Measurements from ENCODE around the gene PACS2.
"Not testable (repeated sequence)": the region's sequence is repeated elsewhere in the genome, so short reads cannot be mapped to it uniquely, and the experiment has no call there.

The PACS2 gene

DNA sequence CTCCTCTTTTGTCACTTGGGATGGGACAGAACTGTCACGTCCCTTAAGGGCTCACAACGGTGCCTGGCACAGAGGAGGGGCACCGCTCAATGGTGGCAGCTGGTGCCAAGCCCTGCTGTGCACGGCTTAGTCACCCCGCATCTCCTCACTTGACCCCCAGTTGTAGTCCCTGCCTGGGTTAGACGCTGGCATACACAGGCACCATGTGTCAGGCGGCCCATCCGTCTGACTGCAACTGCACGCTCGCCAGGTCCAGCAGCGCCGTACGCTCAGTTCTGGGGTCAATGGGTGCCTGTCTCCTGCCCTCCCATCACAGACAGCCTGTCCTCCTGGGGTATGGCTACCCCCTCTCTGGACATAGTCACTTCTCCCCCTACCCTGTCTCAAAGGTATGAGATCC lies 1.6 kb upstream of the PACS2 start:
- FAIRE-seq (no peak), DNase-seq (ENCODE audit: extremely low spot score, insufficient read length, low read depth) (no peak)

DNA sequence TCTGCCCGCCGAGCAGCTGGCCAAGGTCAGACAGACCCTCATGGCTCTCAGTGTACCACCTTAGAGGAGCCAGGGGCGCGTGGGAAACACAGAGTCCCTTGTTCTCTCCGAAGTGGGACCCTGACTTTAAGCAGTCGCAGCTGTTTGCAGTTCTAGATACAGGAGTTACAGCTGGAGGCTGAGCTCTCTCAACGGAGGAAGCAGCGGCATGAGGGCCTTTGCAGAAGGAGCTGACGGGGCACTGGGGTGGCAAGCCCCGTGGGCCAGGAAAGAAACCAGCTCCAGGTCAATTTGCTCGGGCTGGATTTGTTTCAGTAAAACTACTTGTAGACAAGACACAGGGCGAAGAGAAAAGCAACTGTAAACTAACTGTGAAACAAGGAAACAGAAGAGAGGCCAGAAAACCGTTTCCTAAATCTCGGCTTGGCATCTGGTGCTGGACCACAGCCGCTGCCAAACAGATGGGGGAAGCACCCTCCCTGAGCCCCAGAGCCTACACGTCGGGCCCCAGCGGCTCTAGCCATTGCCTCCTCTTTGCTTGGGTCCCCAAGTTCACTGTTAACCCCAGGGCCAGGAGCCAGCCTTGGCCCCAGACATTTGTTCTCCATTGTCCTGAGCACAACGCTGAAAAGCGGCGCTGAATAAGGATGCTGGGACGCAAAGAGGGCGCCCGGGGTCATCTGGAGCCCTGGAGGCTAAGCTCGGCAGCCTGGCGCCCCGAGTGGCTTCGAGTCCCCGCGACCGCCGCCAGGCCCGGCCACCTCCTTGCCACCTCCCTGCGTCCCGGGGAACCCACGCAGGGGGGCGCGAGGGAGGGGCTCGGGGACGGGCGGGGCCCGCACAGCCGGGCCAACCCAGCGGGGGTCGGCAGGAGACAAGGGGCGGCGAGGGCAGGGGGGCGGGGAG lies 914 bp upstream of the PACS2 start:
- DNase-seq (ENCODE audit: extremely low spot score, insufficient read length, low read depth), result no peak
- FAIRE-seq, result no peak

DNA sequence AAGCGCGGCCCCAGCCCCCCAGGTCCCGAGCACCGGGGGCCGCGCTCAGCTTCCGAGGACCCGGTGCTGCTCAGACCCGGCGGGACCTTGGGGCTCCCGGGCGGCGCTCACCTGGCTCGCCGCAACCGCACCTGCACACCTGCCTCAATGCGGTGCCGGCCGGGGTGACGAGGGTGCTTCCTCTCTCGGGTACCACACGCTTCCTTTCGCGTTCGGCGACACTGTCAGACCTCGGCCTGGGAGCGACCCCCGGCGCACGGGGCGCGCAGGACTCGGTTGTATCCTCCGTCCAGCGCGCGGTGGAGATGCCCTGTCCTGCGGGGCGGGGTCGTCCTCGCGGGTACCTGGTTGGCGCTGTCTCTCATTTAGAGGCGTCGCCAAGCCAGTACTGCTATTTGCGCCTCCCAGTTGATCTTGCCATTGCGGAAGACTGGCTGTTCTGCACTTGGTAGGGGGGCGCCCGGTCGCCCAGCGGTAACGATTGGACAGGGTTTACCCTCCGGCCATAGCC lies 718 bp downstream of the PACS2 start:
- no peak for DNase-seq (ENCODE audit: extremely low spot score, insufficient read length, low read depth)
- FAIRE-seq, result no peak

- DNase-seq (ENCODE audit: extremely low spot score, insufficient read length, low read depth) (no peak), FAIRE-seq (no peak)
Measured at GRCh38 chr14:105315941-105316576, 1.5 kb downstream of the PACS2 start.

DNA sequence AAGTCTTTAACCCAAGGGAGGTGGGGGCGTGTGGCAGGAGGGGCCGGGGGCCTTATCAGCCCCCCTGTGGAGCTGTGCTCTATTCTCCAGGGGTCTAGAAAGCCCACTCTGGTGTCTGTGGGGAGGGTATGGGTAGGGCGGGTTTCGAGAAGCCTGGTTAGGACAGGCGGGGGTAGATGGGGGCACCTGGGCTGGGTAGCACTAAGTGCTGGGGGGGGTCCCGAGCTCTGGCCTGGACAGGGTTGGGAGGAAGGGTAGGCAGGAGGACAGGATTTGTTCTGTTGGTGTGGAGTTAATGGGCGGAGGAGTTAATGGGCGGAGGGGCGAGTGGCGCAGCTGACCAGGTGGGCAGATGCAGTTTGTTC lies 2.0 kb downstream of the PACS2 start:
- FAIRE-seq (no peak), DNase-seq (ENCODE audit: extremely low spot score, insufficient read length, low read depth) (no peak)

DNA sequence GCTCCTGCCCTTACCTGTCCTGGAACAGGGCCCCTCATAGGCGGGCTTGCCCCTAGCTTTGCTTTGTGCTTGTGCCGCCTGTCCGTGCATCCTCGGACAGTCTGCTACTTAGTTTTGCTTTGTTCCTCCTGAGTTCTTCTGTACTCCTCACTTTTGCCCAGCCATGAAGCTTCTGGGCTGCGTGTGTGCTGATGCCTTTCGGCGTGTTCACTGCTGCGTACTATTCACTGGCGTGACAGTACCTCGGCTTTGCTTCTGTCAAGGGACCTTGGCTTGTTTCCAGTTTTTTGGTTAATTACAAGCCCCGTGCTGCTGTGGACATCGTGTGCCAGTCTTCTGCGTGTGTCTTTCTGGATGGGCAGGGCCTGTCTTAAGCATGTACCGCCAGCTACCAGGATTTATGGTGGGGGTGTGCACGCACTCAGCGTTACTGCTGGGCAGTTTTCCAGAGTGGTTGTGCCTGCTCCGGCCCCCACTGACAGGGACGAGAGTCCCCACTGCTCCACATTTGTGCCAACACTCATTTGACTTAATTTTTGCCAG lies 2.5 kb downstream of the PACS2 start:
- DNase-seq (ENCODE audit: extremely low spot score, insufficient read length, low read depth) (no peak), FAIRE-seq (no peak)

- DNase-seq (ENCODE audit: extremely low spot score, insufficient read length, low read depth) (no peak), FAIRE-seq (no peak)
Measured at GRCh38 chr14:105317546-105317945, 3.0 kb downstream of the PACS2 start.

DNA sequence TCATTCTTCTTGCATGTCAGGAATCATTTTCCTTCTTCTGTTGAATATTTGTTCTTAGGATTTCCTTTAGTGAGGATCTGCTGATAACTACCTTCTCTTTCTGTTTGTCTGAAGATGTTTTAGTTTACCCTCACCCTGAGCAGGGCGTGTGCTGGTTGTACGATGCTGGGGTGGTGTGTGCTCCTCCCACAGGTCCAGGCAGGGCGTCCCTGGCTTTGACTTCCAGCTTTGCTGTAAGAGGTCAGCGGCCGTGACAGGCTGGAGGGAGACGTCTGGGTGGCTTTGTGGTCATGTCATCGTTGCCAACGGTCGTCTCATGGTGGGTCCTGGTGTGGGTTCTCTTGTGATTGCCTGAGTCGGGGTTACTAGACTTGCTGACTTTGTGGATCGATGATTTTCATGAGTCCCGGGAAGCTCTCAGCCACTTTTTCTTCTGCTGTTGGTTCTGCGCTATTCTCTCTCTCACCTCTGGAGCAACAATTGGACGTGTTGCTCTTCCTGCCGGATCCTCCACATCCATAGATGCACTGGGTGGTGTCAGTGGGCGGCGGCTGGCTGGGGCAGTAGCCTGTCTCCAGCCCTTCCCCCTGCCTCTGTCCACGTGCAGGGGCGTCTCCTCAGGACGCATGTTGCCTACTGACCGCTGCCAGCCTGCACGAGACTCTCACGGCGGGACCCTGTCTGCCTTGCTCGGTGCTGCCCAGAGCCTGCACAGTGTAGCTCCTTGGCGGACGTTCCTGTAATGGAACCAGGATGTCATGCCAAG lies 8.4 kb downstream of the PACS2 start:
- FAIRE-seq, result no peak
- no peak for DNase-seq (ENCODE audit: extremely low spot score, insufficient read length, low read depth)

DNA sequence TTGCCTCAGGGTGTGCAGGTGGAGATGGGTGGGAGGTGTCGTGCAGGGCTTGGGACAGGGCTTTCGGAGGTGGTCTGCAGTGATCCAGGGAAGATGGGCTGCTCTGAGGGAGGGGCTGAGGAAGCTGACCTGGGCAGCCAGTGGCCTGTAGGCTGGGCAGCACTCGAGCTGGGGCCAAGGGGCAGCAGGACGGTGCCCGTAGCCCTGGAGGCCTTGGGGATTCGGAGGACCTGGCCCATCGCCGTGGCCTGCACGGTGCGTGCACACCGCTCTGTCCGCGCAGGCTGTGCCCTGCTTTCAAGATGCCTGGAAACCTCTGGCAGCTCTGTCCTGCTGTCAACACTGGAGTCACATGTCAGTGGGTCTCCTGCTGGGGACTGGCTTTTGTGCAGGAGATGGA lies 9.1 kb downstream of the PACS2 start:
- no peak for FAIRE-seq
- DNase-seq (ENCODE audit: extremely low spot score, insufficient read length, low read depth), result no peak

- FAIRE-seq (no peak), DNase-seq (ENCODE audit: extremely low spot score, insufficient read length, low read depth) (no peak)
Measured at GRCh38 chr14:105324080-105324778, 9.7 kb downstream of the PACS2 start.

- no peak for DNase-seq (ENCODE audit: extremely low spot score, insufficient read length, low read depth)
- no peak for FAIRE-seq
Measured at GRCh38 chr14:105324871-105325270, 10.3 kb downstream of the PACS2 start.

DNA sequence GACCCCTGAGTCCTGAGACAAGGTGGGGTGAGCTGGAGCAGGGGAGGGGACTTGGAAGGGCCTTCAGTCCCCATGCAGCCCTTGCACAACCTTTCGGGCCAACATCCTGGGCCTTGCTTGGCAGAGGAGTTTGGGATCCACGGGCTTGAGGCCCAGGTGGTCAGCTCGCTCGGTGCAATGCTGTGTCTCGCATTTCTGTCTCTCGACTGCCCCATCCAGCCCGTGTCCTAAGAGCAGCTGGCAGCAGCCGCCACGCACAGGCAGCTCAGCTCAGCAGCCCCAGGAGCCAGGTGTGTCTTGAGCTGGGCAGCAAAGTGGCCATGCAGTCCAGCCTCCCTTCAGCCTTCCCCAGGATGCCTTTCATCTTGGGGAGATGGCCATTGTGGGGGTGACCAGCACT lies 10.8 kb downstream of the PACS2 start:
- FAIRE-seq (no peak), DNase-seq (ENCODE audit: extremely low spot score, insufficient read length, low read depth) (no peak)

GRCh38 chr14:105325716-105326567 lies 11.4 kb downstream of the PACS2 start:
- FAIRE-seq (no peak), DNase-seq (ENCODE audit: extremely low spot score, insufficient read length, low read depth) (no peak)

GRCh38 chr14:105326568-105326867 lies 12.0 kb downstream of the PACS2 start:
- DNase-seq (ENCODE audit: extremely low spot score, insufficient read length, low read depth), result no peak
- FAIRE-seq, result no peak

DNA sequence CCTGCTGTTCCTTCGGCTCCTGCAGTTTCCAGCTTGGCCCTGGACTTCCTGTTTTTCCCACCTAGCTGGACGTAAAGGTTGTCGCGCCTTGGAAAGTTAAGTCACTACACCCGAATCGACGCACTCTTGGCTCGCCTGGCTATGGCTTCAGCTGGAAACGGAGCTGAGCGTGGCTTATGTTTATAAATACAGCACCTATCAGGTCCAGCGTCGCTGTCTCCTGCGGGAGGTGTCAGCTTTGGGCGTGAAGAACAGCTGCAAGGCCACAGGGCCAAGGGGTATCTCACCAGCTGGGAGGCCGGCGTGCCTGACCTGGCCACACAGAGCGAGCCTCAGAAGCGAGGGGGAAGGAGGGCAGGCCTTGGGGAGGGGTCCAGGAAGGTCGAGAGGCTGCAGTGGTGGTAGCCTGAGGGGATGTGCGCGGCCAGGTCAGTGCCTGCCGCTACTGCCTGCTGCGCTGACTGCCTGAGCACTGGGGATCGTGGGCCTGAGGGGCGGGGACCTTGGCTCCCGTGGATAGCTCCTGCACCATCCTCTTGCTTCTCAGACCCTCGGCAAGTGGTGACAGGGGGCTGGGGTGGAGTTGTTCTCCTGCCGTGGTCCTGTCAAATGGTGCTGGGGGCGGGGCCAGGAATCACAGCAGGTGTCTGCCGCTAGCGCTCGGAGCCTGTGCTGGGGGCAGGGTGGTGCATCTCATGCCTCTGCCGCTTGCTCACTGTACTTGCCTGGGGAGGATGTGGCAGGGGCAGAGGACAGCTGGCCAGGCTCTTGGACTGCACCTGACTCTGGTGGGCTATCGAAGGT lies 12.5 kb downstream of the PACS2 start:
- DNase-seq (ENCODE audit: extremely low spot score, insufficient read length, low read depth) (no peak), FAIRE-seq (no peak)

GRCh38 chr14:105327695-105328045 lies 13.1 kb downstream of the PACS2 start:
- not testable (repeated sequence) for DNase-seq (ENCODE audit: extremely low spot score, insufficient read length, low read depth); FAIRE-seq

DNA sequence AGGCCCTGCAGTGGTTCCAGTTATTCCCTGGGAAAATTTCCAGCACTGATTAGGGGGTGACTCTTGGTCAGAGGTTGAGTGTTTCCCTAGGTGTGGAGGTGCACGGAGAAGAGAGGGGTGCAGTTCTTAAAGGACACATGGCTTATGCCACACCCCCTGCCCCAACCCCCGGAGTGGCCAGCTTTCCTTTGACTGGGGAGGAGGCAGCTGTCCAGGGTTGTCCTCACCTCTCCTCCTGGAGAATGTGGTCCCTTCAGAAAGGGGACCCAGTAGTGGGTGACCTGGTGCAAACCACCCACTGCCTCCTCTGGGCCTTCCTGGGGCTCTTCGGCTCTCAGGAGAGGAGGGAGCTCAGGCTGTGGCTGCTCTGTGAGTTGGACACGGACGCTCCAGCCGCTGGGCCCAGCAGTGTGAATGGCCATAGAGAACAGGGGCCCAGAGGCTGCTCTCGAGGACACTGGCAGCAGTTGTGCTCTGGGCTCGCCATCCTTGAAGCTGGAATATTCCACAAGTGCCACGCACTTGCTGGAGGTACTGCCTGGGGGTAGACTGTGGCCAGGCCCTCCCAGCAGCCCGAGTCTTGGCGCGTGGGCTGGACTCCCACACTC lies 13.6 kb downstream of the PACS2 start:
- no peak for FAIRE-seq
- no peak for DNase-seq (ENCODE audit: extremely low spot score, insufficient read length, low read depth)

Measured in GM18507 (cell line).